Sigmoid colon (tissue), 4 donors: ENCODE measurements around the gene LRP11.

Experiments used
- CTCF ChIP-seq, 4 experiments: fragments of 450-650 bp in 3 of 4; fragments of 200-600 bp in 1 of 4; IDR thresholded peaks; one replicate each; pipeline ENCODE4 v1.5.1; 2016 to 2019; ENCODE audit warnings: antibody characterized with exemption in 4 of 4, mild to moderate bottlenecking in 3 of 4, moderate library complexity in 2 of 4
- EP300 ChIP-seq, 4 donors: sonication (generic); formaldehyde crosslinking; IDR thresholded peaks; one replicate each; pipeline ENCODE4 v1.6.1; 2017; ENCODE audit warnings: antibody characterized with exemption in 4 of 4
- POLR2A ChIP-seq, 2 donors: fragments of 450-650 bp; IDR thresholded peaks; one replicate each; pipeline ENCODE4 v1.6.1; 2016; ENCODE audit warnings: antibody characterized with exemption in 2 of 2, mild to moderate bottlenecking in 2 of 2, moderate library complexity in 2 of 2

DNA sequence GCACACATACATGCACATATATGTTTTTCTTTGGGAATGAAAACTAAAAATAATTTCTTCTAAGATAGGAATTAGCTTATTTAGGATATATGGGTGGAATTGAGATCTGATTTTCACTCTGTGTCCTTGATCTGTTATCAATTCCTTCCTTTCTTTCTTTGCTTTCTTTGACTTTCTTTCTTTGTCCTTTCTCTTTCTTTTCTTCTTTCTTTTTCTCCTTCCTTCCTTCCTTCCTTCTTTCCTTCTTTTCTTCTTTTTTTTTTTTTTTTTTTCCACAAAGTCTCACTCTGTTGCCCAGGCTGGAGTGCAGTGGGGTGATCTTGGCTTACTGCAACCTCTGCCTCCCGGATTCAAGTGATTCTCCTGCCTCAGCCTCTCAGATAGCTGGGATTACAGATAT is 86.5 kb downstream of the LRP11 start:
- no peak for TF ChIP-seq CTCF (IDR thresholded peaks at IDR 0.05)
- TF ChIP-seq EP300 (IDR thresholded peaks at IDR 0.05), result no peak
- TF ChIP-seq POLR2A (IDR thresholded peaks at IDR 0.05), result no peak
